GM21423 (cell line): ENCODE results near the gene DHH.
"Not testable (repeated sequence)": the region's sequence is repeated elsewhere in the genome, so short reads cannot be mapped to it uniquely, and the experiment has no call there.

Experiments used
- ATAC-seq: cut with Tn5 transposase; IDR thresholded peaks from one replicate; pipeline ENCODE4 v1.9.1; 2021; ENCODE audit warnings: mild to moderate bottlenecking, moderate library complexity; ENCODE audit not compliant: unreplicated experiment

DHH gene

GRCh38 chr12:49079793-49080192 lies 14.8 kb downstream of the DHH start:
- no peak for ATAC-seq

- no peak for ATAC-seq
Measured at GRCh38 chr12:49070971-49071370, 23.6 kb downstream of the DHH start.

- peak; percentile 97 for ATAC-seq
Measured at GRCh38 chr12:49069507-49070346, 24.9 kb downstream of the DHH start, which contains the start of gene RHEBL1. RHEBL1 (minus strand) TSS chr12:49069979; CDS start chr12:49069785, 194 bp downstream.

GRCh38 chr12:49068879-49069506 lies 25.6 kb downstream of the DHH start:
- no peak for ATAC-seq

GRCh38 chr12:49066120-49066519 lies 28.5 kb downstream of the DHH start:
- ATAC-seq, result no peak

- ATAC-seq, result no peak
Measured at GRCh38 chr12:49064767-49065152, 29.8 kb downstream of the DHH start.

GRCh38 chr12:49061916-49062315 lies 32.7 kb downstream of the DHH start:
- ATAC-seq, result not testable (repeated sequence)

GRCh38 chr12:49061157-49061650 lies 33.4 kb downstream of the DHH start:
- ATAC-seq, result no peak

- ATAC-seq, result peak; percentile 57
Measured at GRCh38 chr12:49060237-49061156, 34.1 kb downstream of the DHH start, which contains the start of gene KMT2D. KMT2D (minus strand) TSS chr12:49060794; CDS start chr12:49055324, 5,470 bp downstream.

- ATAC-seq, result peak; percentile 9
Measured at GRCh38 chr12:49059299-49060171, 35.1 kb downstream of the DHH start.

- ATAC-seq, result no peak
Measured at GRCh38 chr12:49059045-49059298, 35.6 kb downstream of the DHH start.

- ATAC-seq, result no peak
Measured at GRCh38 chr12:49058366-49059044, 36.1 kb downstream of the DHH start.

GRCh38 chr12:49057888-49058287 lies 36.7 kb downstream of the DHH start:
- no peak for ATAC-seq

GRCh38 chr12:49055978-49056754 lies 38.4 kb downstream of the DHH start:
- ATAC-seq, result peak; percentile 52

- ATAC-seq, result no peak
Measured at GRCh38 chr12:49055092-49055491, 39.5 kb downstream of the DHH start.

- no peak for ATAC-seq
Measured at GRCh38 chr12:49054524-49054923, 40.1 kb downstream of the DHH start.

- ATAC-seq, result no peak
Measured at GRCh38 chr12:49054096-49054495, 40.5 kb downstream of the DHH start.

GRCh38 chr12:49052451-49053208 lies 42.0 kb downstream of the DHH start:
- no peak for ATAC-seq
